Measurements from ENCODE around the gene OR2H1.

OR2H1 gene

DNA sequence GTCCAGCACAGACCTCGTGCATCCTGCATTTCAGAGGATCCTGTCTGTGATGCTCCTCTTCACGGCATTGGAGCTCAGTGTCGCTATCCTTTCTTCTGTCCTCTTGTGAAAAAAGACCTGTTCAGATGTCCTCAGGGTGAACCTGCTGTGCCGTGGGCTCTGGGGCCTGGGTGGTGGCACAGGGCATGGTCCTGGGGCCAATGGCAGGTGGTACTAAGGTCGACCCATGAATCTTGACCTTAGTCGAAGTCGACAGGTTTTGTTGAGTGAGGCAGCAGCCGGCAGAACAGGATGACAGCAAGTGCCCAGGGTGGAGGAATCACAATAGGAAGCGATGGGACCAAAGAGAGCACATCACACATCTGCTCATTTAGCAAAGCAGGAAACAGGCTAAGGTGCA is 52.8 kb downstream of the OR2H1 start:
- DNase-seq (ENCODE audit: low read depth in 3 of 3, low spot score in 1 of 3) = no peak

DNA sequence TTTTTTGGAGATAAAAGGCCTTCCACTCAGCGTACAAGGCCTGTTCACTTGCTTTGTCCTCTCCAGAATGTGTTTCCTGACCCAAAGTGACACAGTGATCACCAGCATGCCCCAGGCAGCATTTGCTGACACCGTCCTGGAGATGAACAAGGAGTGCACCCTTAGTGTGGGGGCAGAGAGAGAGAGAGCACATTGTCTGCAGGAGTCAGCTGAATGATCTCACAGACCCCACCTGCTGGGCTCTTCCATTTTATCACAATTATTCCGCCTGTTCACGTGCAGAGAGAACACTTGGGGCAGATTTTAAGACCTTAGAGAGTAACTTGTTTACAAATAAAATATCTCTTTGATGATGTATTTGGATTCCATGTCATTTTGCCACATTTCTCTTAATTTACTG is 53.2 kb downstream of the OR2H1 start:
- DNase-seq (ENCODE audit: low read depth in 3 of 3, low spot score in 1 of 3) = no peak

DNA sequence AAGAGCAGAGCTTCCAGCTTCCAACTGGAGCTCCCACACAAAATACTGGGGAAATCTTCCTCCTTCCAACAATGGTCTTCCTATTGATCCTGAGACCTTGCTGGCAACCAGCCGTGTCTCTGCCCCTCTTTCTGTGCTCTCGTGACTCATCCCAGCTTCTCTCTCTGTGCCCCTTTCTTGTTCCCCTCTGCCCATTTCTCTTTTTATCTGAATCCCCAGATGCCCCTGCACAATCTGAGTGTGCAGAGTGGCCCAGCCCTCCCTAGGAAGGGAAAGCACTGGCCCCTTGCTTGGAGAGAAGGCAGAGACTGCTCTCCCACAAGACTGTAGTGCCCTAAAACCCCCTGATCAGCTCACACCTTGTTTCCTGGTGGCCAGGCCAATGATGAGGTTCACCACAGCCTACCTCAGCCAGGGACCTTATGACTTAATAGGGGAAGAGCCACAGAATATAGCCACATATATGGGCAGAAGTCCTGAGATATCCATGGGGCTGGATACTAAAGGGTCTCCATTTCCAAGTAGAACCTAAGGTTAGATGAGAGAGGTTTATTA is 53.9 kb downstream of the OR2H1 start:
- DNase-seq (ENCODE audit: low read depth in 3 of 3, low spot score in 1 of 3) = no peak

Measured in stimulated activated CD4-positive, alpha-beta T cell treated with anti-CD3 and anti-CD28 coated beads, TNF-alpha, amount 100 ng/mL, for 1 hour (primary cell).